Activated CD8-positive, alpha-beta memory T cell treated with anti-CD3 and anti-CD28 coated beads, Interleukin-2, amount 50 U/mL, for 1 hour (primary cell): ENCODE results near the gene ZBTB48.
"Not testable (repeated sequence)": the region's sequence is repeated elsewhere in the genome, so short reads cannot be mapped to it uniquely, and the experiment has no call there.

Experiments used
- DNase-seq: peaks from one replicate; pipeline ENCODE4 v3.0.0-alpha.2; 2020; ENCODE audit errors: extremely low read depth

Gene ZBTB48

GRCh38 chr1:6591222-6591621 is 11.4 kb downstream of the ZBTB48 start:
- no peak for DNase-seq

DNA sequence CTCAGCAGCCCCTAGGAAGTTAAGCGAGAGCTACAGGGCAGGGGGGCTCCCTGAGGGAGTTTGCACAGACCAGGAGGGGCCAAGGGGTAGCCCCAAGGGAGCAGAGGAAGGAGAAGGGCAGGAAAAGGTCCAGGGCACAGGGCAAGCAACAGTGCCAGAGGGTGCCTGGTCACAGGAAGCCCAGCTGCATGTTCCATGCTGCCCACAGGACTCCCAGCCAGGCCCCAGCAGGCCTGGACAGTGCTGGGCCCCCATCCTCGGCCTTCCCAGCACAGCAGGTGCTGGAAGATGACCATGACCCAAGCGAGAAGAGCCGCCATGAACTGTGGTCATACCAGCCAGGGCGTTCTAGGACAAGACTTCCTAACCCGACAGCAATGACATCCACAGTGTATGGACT is 11.8 kb downstream of the ZBTB48 start:
- DNase-seq, result no peak

DNA sequence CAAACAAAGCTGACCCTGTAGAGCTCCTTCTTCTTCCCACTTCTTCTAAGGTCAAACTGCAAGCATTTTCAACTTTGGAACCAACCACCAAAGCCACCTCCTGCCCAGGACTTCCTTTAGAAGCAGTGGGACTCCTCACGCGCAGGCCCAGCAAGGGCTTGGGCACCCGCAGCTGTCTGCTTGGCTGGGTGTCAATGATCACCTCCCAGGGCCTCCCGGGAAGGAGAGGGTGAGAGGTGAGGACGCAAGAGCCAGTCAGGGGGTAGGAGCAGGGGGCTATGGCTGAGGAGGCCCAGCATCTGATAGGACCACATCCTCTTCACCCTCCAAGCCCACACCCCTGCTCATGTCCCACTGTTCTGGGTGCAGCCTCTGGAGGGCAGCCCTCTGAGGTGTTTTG is 12.6 kb downstream of the ZBTB48 start:
- DNase-seq, result no peak

DNA sequence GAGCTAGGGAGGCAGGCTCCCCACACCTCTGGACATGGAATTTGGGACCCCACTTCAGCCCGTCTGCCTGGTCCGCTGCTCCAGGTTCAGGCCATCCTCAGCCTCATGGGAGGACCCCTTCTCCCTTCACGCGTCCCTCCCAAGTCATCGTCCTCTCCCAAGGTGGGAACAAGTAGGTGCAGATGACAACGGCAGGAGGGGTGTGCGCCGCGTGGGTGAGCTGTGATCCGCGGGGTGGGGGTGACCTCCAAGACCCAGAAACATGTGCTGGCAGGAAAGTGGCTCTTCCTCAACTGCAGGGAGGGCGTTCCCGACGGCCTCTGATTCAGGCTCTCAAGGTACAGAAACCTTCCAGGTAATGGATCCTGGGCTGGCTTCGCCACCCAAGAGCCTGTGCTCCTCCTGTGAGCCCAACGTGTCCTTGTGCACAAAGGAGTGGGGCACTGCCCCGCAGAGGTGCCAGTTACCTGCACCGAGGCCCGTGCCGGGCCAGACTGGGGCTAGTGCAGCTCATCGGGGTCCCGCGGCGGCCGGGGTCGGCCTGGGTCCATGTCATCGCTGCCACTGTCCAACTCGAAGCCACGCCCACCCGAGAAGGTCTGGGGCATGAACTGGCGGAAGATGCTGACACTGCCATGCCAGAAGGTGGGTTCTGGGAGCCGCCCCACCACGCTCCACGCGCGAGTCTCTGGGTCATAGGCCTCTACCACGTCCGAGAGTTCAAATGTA is 13.2 kb downstream of the ZBTB48 start:
- no peak for DNase-seq

DNA sequence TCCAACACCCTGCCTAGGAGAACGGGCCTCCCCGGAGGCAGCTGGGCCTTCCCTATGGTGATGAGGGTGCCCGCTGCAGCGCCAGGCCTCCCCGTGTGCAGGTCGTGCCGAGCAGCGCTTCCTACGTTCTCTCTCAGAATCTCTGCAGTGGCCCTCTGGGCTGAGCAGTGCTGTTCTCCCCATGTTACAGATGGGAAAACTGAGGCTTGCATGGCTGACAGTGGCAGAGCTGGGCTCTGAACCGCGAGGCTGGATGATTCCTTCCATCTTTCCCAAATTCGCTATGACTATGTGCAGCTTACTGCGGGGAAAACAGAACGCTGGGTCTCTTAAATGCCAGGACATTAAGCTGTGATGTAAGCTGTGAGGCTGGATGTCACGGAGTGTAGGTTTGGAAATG is 14.0 kb downstream of the ZBTB48 start:
- no peak for DNase-seq

DNA sequence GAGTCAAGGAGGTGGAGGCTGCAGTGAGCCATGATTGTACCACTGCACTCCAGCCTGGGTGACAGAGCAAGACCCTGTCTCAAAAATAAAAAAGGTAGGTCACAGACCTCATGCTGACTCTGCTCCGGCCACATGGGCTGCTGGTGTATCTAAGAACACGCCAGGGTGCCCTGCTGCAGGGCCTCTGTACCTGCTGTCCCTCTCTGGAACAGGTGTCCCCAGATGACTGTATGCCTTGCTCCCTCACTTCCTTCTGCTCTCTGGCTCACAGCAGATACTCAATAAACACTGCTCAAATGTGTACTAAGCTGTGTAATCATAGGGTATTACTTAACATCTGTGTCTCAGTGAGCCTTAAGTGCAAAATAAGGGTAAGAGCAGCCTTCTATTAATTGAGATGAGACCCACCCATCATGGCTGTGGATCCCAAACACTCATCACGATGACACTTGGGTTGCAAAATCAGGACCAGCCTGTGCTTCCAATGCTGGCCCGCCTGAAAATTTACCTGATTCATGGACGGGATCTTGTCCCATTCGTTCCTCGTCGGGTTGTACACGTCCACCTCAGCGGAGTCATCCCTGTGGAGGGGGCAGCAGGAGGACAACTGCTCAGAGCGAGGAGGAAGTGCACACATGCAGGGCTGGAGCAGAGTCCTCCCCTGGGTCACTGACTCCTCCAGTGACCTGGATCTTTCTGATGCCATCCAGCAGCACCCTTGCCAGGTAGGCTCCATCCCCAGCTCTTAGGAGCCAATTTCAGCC is 15.4 kb downstream of the ZBTB48 start:
- DNase-seq, result no peak

DNA sequence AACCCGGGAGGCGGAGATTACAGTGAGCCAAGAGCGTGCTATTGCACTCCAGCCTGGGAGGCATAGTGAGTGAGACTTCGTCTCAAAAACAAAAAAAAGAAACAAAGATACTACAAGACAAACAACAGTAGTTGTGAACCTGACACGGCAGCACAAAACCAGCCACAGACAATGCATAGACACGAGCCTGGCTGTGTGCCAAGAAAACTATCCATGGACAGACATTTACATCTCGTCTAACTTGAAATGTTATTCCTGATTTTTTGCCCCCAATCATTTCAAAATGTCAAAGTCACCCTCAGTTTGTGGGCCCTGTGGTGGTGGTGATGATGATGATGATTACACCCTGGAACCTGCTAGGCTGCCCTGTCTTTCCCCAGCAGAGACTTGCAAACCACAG is 16.6 kb downstream of the ZBTB48 start:
- no peak for DNase-seq

- no peak for DNase-seq
Observed at GRCh38 chr1:6596886-6597776, 17.3 kb downstream of the ZBTB48 start.

DNA sequence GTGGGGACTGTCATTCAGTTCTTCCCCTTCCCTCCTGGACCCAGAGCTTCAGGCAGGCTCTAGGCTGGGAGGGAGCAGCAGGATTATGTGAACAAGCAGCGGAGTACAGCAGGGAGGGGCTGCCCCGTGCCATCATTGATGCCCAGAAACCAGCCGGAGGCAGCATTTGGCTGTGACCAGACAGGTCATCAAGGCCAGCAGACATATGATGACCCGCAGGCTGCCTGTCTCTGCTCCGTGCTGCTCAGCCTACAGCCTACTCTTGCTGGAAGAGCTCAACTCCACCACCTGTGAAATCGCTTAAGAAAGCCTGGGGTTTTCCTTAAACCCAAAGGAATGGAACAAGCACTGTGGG is 18.0 kb downstream of the ZBTB48 start:
- no peak for DNase-seq

DNA sequence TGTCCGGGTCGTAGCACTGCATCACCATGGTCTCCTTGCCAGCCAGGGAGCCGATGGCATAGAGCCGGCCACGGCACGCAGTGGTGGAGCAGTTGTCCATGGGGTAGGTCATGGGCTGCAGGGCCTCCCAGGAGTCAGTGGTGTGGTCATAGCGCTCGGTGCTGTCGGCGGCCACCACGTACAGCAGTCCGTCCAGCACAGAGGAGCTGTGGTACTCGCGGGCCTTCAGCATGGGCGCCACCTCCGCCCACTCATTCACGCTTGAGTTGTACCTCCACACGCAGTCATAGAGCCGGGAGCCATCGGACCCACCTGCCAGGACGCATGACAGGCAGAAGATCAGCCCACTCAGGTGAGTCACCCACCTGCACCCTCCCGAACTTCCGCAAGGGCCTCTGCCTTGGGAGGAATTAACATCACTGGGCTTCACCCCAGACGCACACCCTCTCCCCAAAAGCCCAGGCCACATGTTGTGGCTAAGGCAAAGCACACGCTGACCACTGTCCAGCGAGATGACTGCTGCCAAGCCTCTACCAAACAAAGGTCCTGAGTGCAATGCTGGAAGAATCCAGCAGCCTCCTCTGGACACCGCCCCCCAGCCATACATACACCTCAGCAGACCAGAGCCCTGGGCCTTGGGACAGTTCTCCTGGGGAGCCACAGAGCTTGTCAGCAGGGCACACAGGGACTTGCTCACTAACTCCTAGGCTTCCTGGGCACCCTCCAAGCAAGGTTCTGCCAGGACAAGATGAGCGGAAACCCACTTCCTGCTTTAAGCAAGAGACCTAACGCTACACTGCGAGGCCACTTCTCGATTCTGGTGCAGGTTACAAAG is 19.6 kb downstream of the ZBTB48 start:
- DNase-seq, result peak; percentile 24

GRCh38 chr1:6599991-6600390 is 20.2 kb downstream of the ZBTB48 start:
- not testable (repeated sequence) for DNase-seq

DNA sequence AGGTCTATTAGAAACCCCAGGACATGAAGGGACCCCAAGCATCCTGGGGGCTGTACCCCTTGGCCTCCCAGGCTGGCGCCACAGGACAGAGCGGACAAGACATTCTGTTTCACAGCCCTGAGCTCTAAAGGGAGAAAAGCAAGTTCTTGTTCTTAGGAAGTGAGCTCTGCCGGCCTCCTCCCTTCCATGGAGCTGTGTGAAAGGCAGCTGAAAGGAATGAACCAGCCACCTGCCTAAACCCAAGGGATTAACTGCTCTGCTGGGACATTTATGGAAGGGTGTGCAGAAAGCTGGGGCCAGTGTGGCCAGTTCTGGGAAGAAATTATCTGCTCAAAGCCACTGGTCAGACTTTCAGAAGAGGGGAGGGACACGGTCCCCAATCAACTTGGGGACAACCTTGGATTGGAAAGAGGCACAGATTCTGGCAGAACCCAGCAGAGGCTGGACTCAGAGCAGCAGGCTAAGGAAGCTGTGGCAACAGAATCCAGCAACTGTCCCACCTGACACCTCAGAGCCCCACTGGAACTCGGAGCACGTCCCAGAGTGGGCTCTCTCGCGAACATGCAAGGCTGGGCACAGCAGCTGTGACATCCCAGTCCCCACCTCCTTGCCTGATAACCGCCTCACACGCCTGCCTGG is 20.7 kb downstream of the ZBTB48 start:
- no peak for DNase-seq

- peak; percentile 51 for DNase-seq
Observed at GRCh38 chr1:6601049-6601922, 21.5 kb downstream of the ZBTB48 start.

GRCh38 chr1:6601923-6602668 is 22.3 kb downstream of the ZBTB48 start:
- DNase-seq, result no peak

- DNase-seq, result peak; percentile 55
Observed at GRCh38 chr1:6602669-6603237, 23.0 kb downstream of the ZBTB48 start, which contains the start of gene KLHL21. KLHL21 (minus strand) TSS chr1:6602869; CDS start chr1:6602817, 52 bp downstream.

DNA sequence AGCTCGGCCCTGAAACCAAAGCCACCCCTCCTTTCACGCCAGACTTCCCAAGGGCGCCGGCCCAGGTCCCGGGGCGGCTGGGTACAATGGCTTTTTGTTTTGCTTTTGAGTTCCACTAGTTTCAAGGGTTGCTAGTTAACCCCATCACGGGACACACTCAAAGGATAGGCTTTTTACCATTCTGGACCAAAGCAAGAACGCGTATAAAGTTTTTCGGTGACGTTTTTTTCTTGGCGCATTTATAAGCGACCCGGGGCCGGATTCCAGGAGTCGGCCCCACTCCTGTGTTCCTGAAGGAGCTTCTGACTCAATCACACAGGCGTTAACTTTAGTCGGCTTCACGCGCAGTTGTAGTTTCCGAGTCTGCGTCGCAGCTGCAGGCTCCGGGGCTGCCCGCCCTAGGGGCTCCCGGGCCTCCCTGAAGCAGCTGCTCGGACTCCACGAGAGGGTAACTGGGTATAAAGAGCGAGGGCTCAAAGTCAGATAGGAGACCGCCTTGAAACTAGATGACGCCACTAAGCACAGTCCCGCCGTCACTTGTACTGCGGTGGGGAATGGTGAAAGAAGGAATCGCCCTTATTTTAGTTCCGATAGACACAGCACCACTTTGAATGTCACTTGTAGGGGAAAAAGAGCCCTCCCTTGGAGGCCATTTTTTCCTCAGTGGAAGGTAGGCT is 23.6 kb downstream of the ZBTB48 start:
- peak; percentile 37 for DNase-seq

DNA sequence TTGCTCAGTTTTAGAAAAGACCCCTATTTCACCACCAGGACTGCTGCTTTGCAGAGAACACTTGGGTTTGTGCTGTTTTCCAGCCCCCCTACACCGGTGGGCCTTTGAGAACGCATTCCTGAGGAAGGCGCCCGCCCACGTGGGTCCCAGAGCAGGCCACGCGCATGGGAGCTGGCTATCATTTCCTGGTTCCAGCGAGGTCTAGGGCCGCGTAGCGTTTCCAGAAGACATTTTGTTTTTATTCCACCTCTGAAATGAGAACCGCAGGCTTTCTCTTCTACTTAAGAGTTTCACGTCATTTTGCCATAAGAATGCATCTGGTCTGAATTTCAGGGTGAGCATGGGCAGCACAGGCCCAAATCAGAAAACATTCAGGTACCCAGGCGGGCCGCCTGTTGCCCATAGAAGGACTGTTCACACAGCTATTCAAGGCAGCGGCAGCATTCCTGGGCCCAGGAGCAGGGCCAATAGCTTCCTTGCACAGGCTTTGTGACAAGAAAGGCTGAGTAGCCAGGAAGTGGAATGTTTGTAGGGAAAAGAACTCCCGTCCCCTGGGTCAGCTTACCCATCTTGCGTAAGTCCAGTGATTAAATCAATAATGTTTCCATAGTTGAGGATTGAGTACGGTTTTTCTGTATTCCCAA is 24.2 kb downstream of the ZBTB48 start:
- no peak for DNase-seq
